ENCODE results near the gene RECK. TPM values are rescaled to one million over a fixed set of nuclear protein-coding genes. Genes with fewer than 3 reads are reported as not detected.

RECK gene
- total RNA-seq, 4 donors from 2014 or later: 2.1 to 9.7 (median 3.7) TPM

GRCh38 chr9:35998333-35998732 lies 38.4 kb upstream of the RECK start:
- DNase-seq (ENCODE audit: low spot score in 2 of 2): no peak
- H3K4me3 ChIP-seq (ENCODE audit: low read depth, poor library complexity, severe bottlenecking): no peak overlapping the region
- intact Hi-C loops (cut with DNase I; ENCODE audit: low total_unique reads): no loop called here
- TF ChIP-seq POLR2A (IDR thresholded peaks at IDR 0.05): no peak
- TF ChIP-seq CTCF (IDR thresholded peaks at IDR 0.05): no peak
- 66 to 75% methylated on average over 1 of the region's 1 CpG for WGBS, 2 donors

GRCh38 chr9:36005891-36006290 lies 30.8 kb upstream of the RECK start:
- intact Hi-C loops (cut with DNase I; ENCODE audit: low total_unique reads): loop anchor here (5.0 kb wide), 1 partner anchor 161 kb away; the partner anchor contains the start of gene CCIN
- 92 to 96% methylated on average over 1 of the region's 1 CpG for WGBS, 2 donors
- TF ChIP-seq POLR2A (IDR thresholded peaks at IDR 0.05) (no peak), CTCF (IDR thresholded peaks at IDR 0.05) (no peak)

DNA sequence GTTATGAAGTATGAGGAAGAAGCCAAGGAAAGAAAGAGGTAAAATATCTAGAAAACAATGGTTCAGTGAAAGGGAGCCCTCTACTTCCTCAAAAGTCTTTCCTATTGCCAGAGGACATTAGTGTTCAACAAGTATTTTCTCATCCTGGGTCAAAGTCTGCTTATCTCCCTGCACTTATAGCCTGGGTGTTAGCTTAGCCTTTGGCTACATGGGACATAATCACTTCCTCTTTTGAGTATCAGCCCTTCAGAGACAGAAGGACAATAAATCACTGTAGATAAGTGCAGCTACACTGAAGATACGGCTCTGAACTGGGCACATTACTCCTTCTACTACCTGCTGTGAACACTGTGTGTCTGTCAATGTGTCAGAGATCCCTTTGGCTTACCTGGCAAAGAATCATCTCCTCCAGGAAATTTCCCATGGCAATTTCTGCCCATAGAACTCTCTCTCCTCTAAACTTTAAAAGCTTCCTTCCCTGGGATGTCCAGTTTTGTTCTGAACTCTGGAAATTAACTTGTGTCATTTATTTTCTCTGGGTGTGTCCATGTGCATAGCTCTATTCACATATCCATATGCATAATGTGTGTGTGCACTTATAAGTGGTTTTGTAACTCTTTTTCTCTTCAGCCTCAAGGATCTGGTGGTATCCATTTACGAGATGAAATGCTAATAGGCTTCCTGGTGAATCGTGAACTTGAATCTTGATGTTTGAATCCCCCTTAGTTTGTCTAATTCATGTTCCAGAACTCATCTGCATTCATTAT lies 30.0 kb upstream of the RECK start:
- 68 to 76% methylated on average over 3 of the region's 3 CpGs for WGBS, 2 donors
- intact Hi-C loops (cut with DNase I; ENCODE audit: low total_unique reads): loop anchor here (5.0 kb wide), 1 partner anchor 161 kb away; the partner anchor contains the start of gene CCIN
- DNase-seq (ENCODE audit: low spot score in 2 of 2): no peak
- H3K4me3 ChIP-seq (ENCODE audit: low read depth, poor library complexity, severe bottlenecking): no peak overlapping the region
- TF ChIP-seq CTCF (IDR thresholded peaks at IDR 0.05) (no peak), POLR2A (IDR thresholded peaks at IDR 0.05) (no peak)

More at GRCh38 chr9:36005891-36006290, 30.8 kb upstream of the RECK start:
- H3K4me3 ChIP-seq (ENCODE audit: low read depth, poor library complexity, severe bottlenecking): no peak overlapping the region
- DNase-seq (ENCODE audit: low spot score in 2 of 2): no peak

GRCh38 chr9:36007316-36007708 lies 29.4 kb upstream of the RECK start:
- 73 to 86% methylated on average over 1 of the region's 1 CpG for WGBS, 2 donors
- TF ChIP-seq POLR2A (IDR thresholded peaks at IDR 0.05): no peak
- TF ChIP-seq CTCF (IDR thresholded peaks at IDR 0.05): no peak
- no peak for DNase-seq (ENCODE audit: low spot score in 2 of 2)
- no peak overlapping the region for H3K4me3 ChIP-seq (ENCODE audit: low read depth, poor library complexity, severe bottlenecking)
- intact Hi-C loops (cut with DNase I; ENCODE audit: low total_unique reads): loop anchor here (5.0 kb wide), 1 partner anchor 160 kb away; the partner anchor contains the start of gene CCIN

- 82 to 93% methylated on average over 2 of the region's 2 CpGs for WGBS, 2 donors
- no peak overlapping the region for H3K4me3 ChIP-seq (ENCODE audit: low read depth, poor library complexity, severe bottlenecking)
- intact Hi-C loops (cut with DNase I; ENCODE audit: low total_unique reads): loop anchor here (5.0 kb wide), 1 partner anchor 159 kb away; the partner anchor contains the start of gene CCIN
- TF ChIP-seq CTCF (IDR thresholded peaks at IDR 0.05): no peak
- TF ChIP-seq POLR2A (IDR thresholded peaks at IDR 0.05): no peak
- DNase-seq (ENCODE audit: low spot score in 2 of 2): no peak
Measured at GRCh38 chr9:36007852-36008251, 28.9 kb upstream of the RECK start.

Measured in lower leg skin (tissue), 4 donors.